Left lung (tissue), 10 donors: ENCODE measurements around the gene BANP. TPM values are rescaled to one million over a fixed set of nuclear protein-coding genes. Genes with fewer than 3 reads are reported as not detected.
"Not testable (repeated sequence)": the region's sequence is repeated elsewhere in the genome, so short reads cannot be mapped to it uniquely, and the experiment has no call there.

Experiments used
- ATAC-seq: fragments of 200-7000 bp; cut with Tn5 transposase; one replicate; pipeline ENCODE4 v1.9.1; 2020; ENCODE audit warnings: moderate library complexity
- DNase-seq, 4 donors: peaks; one replicate each; pipeline ENCODE4 v3.0.0-alpha.2; 2013 to 2020
- H3K27ac ChIP-seq, 2 donors: fragments of 200-600 bp; sonication (generic) in 1 of 2; one replicate each; pipeline versions ENCODE4 v1.5.0 to v1.8.0; 2020 to 2021
- H3K27me3 ChIP-seq, 2 donors: fragments of 200-600 bp; sonication (generic) in 1 of 2; one replicate each; pipeline versions ENCODE4 v1.5.0 to v1.8.0; 2020 to 2021
- H3K36me3 ChIP-seq, 2 donors: fragments of 200-600 bp; sonication (generic) in 1 of 2; one replicate each; pipeline versions ENCODE4 v1.5.0 to v1.8.0; 2020 to 2021
- H3K4me1 ChIP-seq, 2 donors: fragments of 200-600 bp; one replicate each; pipeline ENCODE4 v1.8.0; 2021
- H3K4me3 ChIP-seq, 2 donors: fragments of 200-600 bp; sonication (generic) in 1 of 2; one replicate each; pipeline versions ENCODE4 v1.5.0 to v1.8.0; 2020 to 2021; ENCODE audit warnings: mild to moderate bottlenecking in 1 of 2
- H3K9me3 ChIP-seq, 2 donors: fragments of 200-600 bp; sonication (generic) in 1 of 2; one replicate each; pipeline versions ENCODE4 v1.5.0 to v1.8.0; 2020 to 2021
- intact Hi-C, 2 donors: fragments of 100-400 bp; cut with DNase I; formaldehyde crosslinking; loops; one replicate each; pipeline versions ENCODE4 v1.11.2 to v1.14.2; 2022
- polyA plus RNA-seq, 6 donors: library from polyadenylated mRNA; unstranded; fragments of 120-200 nt; gene quantifications; one replicate each; pipeline ENCODE4 v1.2.1, GENCODE V29; 2013; ENCODE audit not compliant: insufficient read length in 6 of 6
- total RNA-seq, 2 donors: library from RNA; stranded (reverse); fragmentation: NEBNext Ultra II Directional; extraction: Animal tissue kit (Norgen Biotek cat#: 25700); gene quantifications; one replicate each; pipeline ENCODE4 v1.2.1, GENCODE V29; 2021
- TF ChIP-seq, protein P1 (sequence below), 2 donors: fragments of 200-600 bp; sonication (generic) in 1 of 2; IDR thresholded peaks; one replicate each; pipeline versions ENCODE4 v1.5.0 to v1.8.0; 2021; ENCODE audit warnings: antibody characterized with exemption in 2 of 2
- donor health status: DM: no; HTN: yes; CAD: no.
- donor health status: DM: no; HTN: no; CAD: no.

Gene BANP
- total and polyA plus RNA-seq, 8 donors = 19.3 to 35.9 (median 23.8) TPM

DNA sequence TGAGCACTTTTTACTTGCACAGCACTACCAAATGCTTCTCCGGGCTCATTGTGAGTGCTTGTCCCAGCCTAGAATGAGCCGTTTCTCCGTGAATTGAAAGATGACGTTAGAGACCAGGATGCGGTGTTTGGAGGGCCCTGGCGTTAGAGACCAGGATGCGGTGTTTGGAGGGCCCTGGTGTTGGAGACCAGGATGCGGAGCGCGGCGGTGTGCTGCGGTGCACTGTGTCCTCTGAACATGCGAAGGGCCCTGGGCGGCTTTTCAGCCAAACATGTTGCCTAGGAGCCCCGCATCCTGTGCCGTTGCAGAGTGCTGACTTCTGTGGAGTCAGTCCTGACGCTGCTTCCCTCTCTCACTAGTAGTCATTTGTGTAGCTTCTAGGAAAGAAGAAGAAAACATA is 42.7 kb downstream of the BANP start:
- TF ChIP-seq, protein P1, sequence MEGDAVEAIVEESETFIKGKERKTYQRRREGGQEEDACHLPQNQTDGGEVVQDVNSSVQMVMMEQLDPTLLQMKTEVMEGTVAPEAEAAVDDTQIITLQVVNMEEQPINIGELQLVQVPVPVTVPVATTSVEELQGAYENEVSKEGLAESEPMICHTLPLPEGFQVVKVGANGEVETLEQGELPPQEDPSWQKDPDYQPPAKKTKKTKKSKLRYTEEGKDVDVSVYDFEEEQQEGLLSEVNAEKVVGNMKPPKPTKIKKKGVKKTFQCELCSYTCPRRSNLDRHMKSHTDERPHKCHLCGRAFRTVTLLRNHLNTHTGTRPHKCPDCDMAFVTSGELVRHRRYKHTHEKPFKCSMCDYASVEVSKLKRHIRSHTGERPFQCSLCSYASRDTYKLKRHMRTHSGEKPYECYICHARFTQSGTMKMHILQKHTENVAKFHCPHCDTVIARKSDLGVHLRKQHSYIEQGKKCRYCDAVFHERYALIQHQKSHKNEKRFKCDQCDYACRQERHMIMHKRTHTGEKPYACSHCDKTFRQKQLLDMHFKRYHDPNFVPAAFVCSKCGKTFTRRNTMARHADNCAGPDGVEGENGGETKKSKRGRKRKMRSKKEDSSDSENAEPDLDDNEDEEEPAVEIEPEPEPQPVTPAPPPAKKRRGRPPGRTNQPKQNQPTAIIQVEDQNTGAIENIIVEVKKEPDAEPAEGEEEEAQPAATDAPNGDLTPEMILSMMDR (IDR thresholded peaks at IDR 0.05) = no peak
- peaks cover 0 to 37% of the 10 kb centered on the region in 2 donors for H3K36me3 ChIP-seq
- H3K27me3 ChIP-seq = no peaks in the 10 kb centered on the region
- no peaks in the 10 kb centered on the region for H3K4me1 ChIP-seq
- H3K27ac ChIP-seq = no peak overlapping the region
- no peaks in the 10 kb centered on the region for H3K9me3 ChIP-seq
- intact Hi-C loops = no loop called here
- peak in 1 of 4 donors; percentile 52 for DNase-seq
- ATAC-seq = no peak
- H3K4me3 ChIP-seq = no peak overlapping the region

DNA sequence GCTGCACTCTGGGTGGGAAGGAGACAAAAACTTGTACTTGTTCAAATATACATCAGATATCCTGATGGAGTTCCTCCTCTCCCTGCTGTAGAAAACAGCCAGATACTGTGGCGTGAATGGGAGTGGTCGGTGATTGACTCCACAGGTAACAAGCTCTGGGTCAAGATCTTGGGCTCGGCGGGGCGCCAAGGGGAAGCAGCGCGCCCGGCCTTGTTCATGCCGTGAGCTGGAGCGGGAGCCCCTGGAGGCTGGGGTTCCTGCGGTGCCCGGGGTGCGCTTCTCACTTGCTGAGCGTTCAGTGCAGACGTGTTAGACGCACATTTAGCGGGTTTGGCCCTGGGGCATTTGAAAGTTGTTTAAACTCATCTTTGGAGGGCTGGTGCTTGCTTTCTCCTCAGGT is 44.4 kb downstream of the BANP start:
- no peak for ATAC-seq
- intact Hi-C loops = no loop called here

DNA sequence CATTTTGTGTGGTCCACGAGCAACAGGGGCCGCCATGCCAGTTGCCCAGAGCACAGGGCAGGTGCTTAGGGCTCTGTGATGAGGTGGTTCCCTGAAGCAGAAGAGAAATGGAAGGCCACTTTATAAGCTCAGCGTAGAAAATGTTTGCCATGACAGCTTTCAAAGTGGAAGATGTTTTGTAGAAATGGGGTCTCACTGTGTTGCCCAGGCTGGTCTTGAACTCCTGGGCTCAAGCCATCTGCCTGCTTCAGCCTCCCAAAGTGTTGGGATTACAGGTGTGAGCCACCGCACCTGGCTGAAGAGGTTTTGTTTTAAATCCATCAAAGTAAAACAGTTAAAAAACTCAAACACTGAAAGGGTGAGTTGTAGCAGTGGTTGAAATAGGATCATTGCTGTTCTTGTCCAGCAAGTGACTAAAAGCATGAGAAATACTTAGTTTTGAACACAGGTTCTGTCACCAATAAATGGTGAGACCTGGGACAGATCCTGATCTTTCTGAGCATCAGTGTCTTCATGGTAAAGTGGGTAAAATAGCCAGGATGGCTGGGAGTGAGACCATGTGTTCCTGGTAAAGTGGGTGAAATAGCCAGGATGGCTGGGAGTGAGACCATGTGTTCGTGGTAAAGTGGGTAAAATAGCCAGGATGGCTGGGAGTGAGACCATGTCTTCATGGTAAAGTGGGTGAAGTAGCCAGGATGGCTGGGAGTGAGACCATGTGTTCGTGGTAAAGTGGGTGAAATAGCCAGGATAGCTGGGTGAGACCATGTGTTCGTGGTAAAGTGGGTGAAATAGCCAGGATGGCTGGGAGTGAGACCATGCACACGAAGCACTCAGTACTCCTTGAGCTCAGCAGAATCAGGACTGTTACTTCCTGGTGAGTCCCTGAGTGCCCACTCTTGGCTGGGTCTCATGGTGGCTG is 46.0 kb downstream of the BANP start:
- ATAC-seq (no peak), DNase-seq (peak in 1 of 4 donors; percentile 20)
- Histone ChIP-seq H3K27me3 (no peaks in the 10 kb centered on the region), H3K9me3 (no peaks in the 10 kb centered on the region), H3K36me3 (peaks cover 0 to 32% of the 10 kb centered on the region in 2 donors), H3K27ac (no peak overlapping the region), H3K4me1 (no peaks in the 10 kb centered on the region), H3K4me3 (no peak overlapping the region)
- TF ChIP-seq, protein P1 (IDR thresholded peaks at IDR 0.05) = no peak
- intact Hi-C loops = no loop called here

More for the DNA sequence above, 44.4 kb downstream of the BANP start:
- Histone ChIP-seq H3K27ac (no peak overlapping the region), H3K9me3 (no peaks in the 10 kb centered on the region), H3K4me3 (no peak overlapping the region), H3K4me1 (no peaks in the 10 kb centered on the region), H3K36me3 (peaks cover 0 to 35% of the 10 kb centered on the region in 2 donors), H3K27me3 (no peaks in the 10 kb centered on the region)
- peak in 1 of 4 donors; percentile 69 for DNase-seq
- TF ChIP-seq, protein P1 (IDR thresholded peaks at IDR 0.05) = no peak

DNA sequence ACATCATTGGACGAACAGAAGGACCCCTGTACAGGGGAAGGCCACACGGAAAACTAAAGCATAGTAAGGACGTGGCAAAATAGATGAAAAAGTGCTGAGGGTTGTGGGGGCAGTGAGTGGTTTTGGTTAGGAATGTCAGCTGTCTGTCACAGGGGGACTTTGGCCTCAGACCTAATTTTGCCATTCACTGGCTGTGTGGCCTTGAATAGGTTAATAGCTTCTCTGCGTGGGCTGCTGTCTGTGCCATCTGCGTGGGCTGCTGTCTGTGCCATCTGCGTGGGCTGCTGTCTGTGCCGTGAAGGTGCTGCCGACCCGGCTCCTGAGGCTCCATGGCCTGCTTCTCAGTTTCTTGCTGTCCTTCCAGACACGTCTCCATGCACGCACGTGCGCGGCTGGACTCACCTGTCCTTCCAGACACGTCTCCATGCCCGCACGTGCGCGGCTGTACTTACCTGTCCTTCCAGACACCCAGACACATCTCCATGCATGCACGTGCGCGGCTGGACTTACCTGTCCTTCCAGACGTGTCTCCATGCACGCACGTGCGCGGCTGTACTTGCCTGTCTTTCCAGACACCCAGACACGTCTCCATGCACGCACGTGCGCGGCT is 47.1 kb downstream of the BANP start:
- H3K4me3 ChIP-seq, H3K27me3 ChIP-seq, H3K27ac ChIP-seq, ATAC-seq, H3K4me1 ChIP-seq, intact Hi-C loops, H3K9me3 ChIP-seq: not testable (repeated sequence)
- peak in 1 of 4 donors; percentile 38 for DNase-seq
- H3K36me3 ChIP-seq = peaks cover 0 to 29% of the 10 kb centered on the region in 2 donors

DNA sequence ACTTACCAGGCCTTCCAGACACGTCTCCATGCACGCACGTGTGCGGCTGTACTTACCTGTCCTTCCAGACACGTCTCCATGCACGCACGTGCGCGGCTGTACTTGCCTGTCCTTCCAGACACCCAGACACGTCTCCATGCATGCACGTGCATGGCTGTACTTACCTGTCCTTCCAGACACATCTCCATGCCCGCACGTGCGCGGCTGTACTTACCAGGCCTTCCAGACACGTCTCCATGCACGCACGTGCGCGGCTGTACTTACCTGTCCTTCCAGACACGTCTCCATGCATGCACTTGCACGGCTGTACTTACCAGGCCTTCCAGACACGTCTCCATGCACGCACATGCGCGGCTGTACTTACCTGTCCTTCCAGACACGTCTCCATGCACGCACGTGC is 47.8 kb downstream of the BANP start:
- intact Hi-C loops, H3K4me1 ChIP-seq, ATAC-seq, H3K27me3 ChIP-seq, H3K27ac ChIP-seq, H3K9me3 ChIP-seq, H3K4me3 ChIP-seq: not testable (repeated sequence)
- DNase-seq = peak in 1 of 4 donors; percentile 34
- peaks cover 0 to 29% of the 10 kb centered on the region in 2 donors for H3K36me3 ChIP-seq

DNA sequence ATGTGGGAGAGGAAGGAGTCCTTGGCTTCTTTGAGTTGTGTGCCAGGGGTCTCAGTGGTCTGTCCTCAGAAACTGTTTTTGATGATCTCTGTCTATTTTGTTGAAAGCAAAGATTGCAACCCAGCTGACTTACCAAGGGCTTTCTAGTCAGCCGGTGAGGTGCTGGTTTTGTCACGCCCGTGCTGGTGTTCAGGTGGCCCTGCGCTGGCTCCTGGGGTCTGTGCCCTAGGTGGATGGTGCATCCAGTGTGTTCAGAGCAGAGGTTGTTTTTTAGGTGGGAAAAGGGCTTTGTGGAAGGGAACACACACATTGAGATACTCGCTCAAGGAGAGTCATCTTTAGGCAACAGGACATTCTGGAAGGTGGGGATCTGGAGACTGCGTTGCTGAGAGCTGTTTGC is 51.0 kb downstream of the BANP start:
- Histone ChIP-seq H3K4me3 (no peak overlapping the region), H3K36me3 (peaks cover 0 to 53% of the 10 kb centered on the region in 2 donors), H3K27ac (no peak overlapping the region), H3K27me3 (no peaks in the 10 kb centered on the region), H3K4me1 (peaks cover 0 to 2% of the 10 kb centered on the region in 2 donors), H3K9me3 (no peaks in the 10 kb centered on the region)
- ATAC-seq (no peak), DNase-seq (peak in 1 of 4 donors; percentile 15)
- TF ChIP-seq, protein P1 (IDR thresholded peaks at IDR 0.05) = no peak
- intact Hi-C loops = no loop called here
